ENCODE results near the gene IRF7.

The IRF7 gene

DNA sequence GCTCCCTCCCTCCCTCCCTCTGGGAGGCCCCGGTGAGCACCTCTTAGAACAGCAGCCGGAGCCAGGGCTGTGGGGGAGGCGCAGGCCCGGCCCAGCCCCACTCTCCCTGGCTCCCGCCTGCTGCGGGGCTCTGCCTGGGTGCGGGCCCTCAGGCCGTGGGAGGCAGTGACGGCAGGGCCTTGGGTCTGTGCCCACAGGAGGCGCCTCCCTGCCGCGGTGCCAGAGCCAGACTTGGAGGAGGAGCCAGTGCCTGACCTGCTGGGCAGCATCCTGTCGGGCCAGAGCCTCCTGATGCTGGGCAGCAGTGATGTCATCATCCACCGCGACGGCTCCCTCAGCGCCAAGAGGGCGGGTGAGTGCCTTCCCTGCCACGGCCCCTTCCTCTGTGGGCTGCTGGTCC is 9.5 kb downstream of the IRF7 start:
- no peak for DNase-seq

DNA sequence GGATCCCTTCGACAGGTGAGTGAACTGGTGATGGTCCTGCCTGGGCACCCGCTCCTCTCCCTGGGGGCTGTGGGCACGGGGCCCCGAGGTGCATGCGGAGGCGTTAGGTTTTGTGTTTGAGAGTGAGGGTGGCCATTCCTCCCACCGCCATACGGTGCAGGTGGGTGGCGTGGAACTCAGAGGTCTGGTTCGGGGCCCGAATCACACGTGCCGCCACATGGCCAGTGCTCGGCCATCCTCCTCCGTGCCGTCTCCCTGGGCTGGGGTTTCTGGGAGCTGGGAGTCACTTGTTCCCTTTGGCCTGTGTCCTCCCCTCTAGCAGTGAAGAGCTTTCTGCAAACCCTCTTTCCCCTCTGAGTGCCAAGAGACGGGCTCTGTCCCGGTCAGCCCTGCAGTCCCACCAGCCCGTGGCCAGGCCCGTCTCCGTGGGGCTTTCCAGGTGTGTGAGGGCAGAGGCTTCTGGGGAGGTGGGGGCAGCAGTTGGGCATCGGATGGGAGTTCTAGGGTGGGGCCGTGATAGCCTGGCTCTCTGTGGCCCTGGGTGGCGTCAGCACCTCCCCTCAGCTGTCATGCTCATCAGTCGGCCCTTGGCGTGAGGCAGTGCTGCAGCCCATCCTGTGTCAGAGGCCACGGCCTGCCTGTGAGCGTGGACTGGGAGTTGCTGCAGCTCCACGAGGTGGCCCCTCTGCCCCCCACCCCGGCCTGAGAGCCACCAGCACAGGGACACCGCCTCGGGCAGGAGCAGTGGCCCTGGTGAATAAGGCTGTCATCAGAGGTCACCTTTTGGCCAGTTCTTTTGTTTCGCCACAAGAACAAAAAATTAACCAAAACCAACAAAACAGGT is 10.2 kb downstream of the IRF7 start:
- DNase-seq = no peak

- DNase-seq = no peak
These were observed 12.6 kb downstream of the IRF7 start for GRCh38 chr11:603154-603553.

DNA sequence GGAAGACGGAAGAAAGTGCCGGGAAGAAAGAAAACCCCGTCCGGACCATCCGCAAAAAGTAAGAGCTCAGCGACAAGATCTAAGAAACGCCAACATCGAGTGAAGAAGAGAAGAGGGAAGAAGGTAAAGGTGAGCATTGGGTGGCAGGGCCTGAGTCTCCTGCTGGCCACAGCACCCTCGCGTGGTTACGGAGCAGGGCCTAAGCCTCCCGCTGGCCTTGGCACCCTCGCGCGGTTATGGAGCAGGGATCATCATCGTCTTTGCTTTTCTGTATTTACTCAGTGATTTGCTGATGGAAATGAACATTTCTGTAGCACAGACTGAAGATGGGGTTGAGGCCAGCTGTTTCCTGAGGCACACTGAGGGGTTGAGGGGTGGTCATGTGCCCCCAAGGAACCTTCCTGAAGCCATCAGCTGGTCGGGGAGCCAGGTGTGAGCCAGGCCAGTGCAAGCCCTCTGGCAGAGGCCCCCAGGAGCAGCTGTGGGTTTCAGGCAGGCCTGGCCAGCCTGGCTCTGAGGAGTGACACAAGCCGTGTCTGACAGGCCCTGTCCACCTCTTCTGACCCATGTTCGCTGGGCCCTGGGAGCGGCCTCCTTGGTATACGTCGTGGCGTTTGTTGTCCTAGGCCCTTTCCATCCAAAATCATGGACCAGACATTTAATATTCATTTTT is 14.0 kb downstream of the IRF7 start:
- no peak for DNase-seq

- no peak for DNase-seq
These were observed 17.6 kb downstream of the IRF7 start for GRCh38 chr11:598005-598680.

DNA sequence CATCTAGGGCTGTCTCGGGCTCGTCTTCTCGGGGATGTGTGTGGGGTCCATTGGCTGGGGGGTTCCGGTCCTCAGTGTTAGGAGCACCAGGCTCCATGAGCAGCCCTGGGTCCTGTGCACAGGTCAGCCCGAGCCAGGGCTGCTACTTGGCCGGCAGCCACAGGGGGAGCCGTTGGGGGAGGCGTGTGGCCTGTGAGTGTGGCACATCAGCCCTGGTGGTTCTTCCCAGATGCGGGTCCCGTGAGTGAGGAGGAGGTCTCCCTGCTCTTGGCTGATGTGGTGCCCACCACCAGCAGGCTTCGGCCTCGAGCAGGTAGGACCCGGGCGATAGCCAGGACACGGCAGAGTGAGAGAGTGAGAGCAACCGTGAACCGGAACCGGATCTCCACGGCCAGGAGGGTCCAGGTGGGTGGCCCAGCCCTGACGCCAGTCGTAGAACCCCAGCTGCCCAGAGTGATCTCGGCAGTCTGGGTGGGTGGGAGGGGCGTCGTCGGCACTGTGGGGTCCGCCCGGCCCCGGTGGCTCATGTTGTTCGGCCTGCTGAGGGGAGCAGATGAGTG is 18.5 kb downstream of the IRF7 start:
- no peak for DNase-seq

GRCh38 chr11:596374-596773 is 19.4 kb downstream of the IRF7 start:
- DNase-seq = no peak

GRCh38 chr11:595400-595799 is 20.4 kb downstream of the IRF7 start:
- no peak for DNase-seq

DNA sequence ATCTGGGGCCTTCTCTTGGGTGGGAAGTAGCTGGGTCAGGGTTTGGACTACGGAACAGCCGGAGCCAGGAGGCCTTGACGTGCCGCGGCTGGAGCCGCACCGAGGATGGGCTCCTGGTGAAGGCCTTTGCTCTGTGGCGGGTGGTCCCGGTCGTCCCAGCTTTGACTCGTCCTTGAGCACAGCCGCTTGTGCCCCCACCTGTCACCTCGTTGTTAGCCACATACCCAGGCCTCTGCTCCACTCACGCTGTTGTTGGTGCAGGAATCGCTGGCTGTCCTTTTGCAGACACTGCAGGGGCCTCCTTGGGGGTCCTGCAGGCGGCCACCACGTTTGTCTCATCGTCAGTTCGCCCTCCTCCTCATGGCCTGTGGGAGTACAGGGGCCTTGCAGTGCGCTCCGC is 22.4 kb downstream of the IRF7 start:
- DNase-seq = no peak

- DNase-seq = no peak
These were observed 22.8 kb downstream of the IRF7 start for GRCh38 chr11:592918-593317.

GRCh38 chr11:592501-592900 is 23.2 kb downstream of the IRF7 start:
- no peak for DNase-seq

DNA sequence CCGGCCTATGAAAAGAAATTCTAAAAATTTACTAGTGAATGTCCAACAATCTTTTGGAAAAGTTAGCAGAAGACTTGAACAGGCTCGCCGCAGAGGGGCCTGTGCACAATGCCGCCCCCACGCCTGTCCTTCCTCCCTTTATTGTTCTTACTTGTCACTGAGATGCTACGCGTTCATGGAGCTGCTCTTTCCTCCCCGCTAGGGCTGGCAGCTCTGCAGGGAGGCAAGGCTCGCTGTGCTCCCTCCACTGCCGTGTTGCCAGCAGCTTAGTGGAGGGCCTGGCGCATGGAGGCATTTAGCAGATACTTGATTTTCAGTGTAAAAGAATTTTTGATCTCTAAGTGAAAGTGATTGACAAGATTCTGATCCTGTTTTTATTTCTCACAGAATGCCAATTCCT is 24.8 kb downstream of the IRF7 start:
- no peak for DNase-seq

- no peak for DNase-seq
These were observed 26.0 kb downstream of the IRF7 start for GRCh38 chr11:589798-590197.

DNA sequence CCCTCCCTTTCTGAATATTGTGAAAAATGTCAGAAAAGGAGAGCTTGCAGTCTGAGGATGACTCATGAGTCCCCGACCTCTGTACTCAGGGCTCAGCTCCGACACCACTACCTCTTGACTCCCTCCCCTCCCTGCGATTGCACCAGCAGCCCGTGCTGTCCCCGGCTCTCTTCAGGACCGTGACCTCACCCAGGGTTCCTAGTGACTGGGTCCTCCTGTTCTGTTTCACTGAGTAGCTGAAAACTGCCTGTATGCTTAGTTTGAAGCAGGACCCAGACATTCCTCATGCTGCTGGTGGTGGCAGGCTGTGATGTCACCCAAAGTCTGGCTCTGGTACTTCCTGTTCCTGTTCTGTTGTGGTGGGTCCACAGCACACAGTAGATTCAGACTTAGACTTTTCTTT is 27.8 kb downstream of the IRF7 start:
- DNase-seq = no peak

DNA sequence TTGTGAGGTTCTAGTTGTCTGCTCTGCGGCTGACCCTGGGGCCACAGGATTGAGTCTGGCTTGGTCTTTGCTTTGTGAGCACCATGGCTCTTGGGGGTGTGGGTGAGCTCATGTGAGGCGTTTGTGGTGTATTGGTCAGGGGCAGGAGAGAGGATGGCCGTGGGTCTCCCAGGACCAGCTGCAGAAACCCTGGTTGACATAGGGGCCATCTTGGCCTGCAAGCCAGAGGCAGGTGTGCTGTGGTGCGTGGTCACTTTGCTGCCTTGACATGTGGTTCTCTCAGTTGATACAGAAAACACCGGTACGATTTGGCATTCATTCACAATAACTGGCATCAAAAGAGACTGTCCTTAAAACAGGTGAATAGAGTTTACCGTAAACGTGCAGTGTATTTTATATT is 28.2 kb downstream of the IRF7 start:
- DNase-seq = no peak

GRCh38 chr11:586376-587316 is 29.1 kb downstream of the IRF7 start:
- DNase-seq = no peak

DNA sequence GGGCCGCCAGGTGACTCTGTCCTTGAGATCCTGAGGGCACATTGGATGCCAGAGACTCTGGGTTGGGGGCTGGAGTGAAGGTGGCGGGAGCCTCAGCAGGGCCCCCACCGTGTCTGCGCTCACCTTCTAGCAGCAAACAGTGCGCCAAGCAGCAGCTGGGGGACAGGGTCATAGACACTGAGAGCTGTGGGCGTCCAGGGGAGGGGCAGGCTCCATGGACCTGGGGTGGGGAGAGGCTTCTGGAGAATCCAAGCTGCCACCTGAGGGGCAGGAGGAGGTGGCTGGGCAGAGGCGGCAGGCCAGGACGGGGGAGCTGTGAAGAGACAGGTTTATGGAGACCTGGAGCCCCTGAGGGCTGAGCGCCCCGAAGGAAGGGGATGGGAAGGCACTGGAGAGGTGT is 31.5 kb downstream of the IRF7 start:
- DNase-seq = no peak

GRCh38 chr11:581752-582151 is 34.0 kb downstream of the IRF7 start:
- DNase-seq = no peak

GRCh38 chr11:581342-581741 is 34.4 kb downstream of the IRF7 start:
- DNase-seq = no peak

GRCh38 chr11:579830-580601 is 35.7 kb downstream of the IRF7 start:
- no peak for DNase-seq

DNA sequence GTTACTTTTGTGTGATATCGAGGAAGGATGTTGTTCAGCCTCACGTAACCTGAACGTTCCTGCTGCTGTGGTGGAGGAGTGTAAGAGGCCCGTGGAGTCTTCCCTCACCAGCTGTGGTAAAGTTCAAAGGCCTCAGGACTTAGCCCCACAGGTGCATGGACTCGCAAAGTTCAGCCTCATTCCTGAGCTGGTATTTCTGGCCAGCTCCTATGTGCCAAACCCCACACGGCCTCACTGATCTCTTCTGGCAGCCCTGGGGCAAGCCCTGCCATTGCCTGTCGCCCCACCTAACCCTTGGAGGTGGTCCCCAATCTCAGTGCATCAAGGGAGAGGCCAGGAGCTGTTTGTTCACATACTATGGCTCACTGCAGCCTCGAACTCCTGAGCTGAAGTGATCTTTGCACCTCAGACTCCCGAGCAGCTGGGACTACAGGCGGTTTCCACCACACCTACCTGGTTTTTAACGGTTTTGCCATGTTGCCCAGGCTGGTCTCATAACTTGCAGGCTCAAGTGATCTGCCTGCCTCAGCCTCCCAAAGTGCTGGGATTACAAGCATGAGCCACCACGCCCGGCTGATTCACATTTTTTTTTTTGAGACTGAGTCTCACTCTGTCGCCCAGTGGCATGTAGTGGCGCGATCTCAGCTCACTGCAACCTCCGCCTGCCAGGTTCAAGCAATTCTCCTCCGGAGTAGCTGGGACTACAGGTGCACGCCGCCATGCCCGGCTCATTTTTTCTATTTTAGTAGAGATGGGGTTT is 37.3 kb downstream of the IRF7 start:
- no peak for DNase-seq
